Ovary (tissue), 9 donors: ENCODE results near the gene SGPL1. TPM values are rescaled to one million over a fixed set of nuclear protein-coding genes. Genes with fewer than 3 reads are reported as not detected.

Source experiments
- DNase-seq, 5 donors: peaks; one replicate each; pipeline ENCODE4 v3.0.0-alpha.2; 2019 to 2020
- H3K27ac ChIP-seq, 2 donors: fragments of 200-600 bp; one replicate each; pipeline versions ENCODE4 v1.5.1 to v1.8.0; 2019 to 2022
- H3K27me3 ChIP-seq: fragments of 200-600 bp; one replicate; pipeline ENCODE4 v1.8.0; 2022
- H3K36me3 ChIP-seq: fragments of 200-600 bp; sonication (generic); one replicate; pipeline ENCODE4 v1.5.1; 2019
- H3K4me1 ChIP-seq: one replicate; pipeline ENCODE4 v1.8.1; 2013; ENCODE audit warnings: mild to moderate bottlenecking, moderate library complexity; ENCODE audit not compliant: insufficient read depth
- H3K4me3 ChIP-seq: fragments of 200-600 bp; sonication (generic); one replicate; pipeline ENCODE4 v1.5.1; 2017
- H3K9me3 ChIP-seq, 2 donors: fragments of 200-600 bp in 1 of 2; sonication (generic) in 1 of 2; one replicate each; pipeline versions ENCODE4 v1.5.1 to v1.8.1; 2013 to 2019; ENCODE audit warnings: mild to moderate bottlenecking in 1 of 2, moderate library complexity in 1 of 2
- CTCF ChIP-seq, 3 donors: fragments of 450-650 bp in 2 of 3; fragments of 200-600 bp in 1 of 3; IDR thresholded peaks; one replicate each; pipeline versions ENCODE4 v1.5.1 to v1.8.0; 2016 to 2022; ENCODE audit warnings: antibody characterized with exemption in 3 of 3, mild to moderate bottlenecking in 1 of 3
- EP300 ChIP-seq: sonication (generic); formaldehyde crosslinking; IDR thresholded peaks from one replicate; pipeline ENCODE4 v1.6.1; 2017; ENCODE audit warnings: antibody characterized with exemption
- POLR2A ChIP-seq: fragments of 450-650 bp; IDR thresholded peaks from one replicate; pipeline ENCODE4 v1.6.1; 2017; ENCODE audit warnings: antibody characterized with exemption, mild to moderate bottlenecking, moderate library complexity
- WGBS, 3 donors: extraction: QIAGEN DNeasy Blood & Tissue Kit in 1 of 3; methylation state at CpG; one replicate each; pipeline versions ENCODE4 v1.1.5 to v1.1.7; 2013 to 2017; 5-methylcytosine and 5-hydroxymethylcytosine counted together
- intact Hi-C, 4 donors: fragments of 100-400 bp; cut with DNase I; formaldehyde crosslinking; loops; one replicate each; pipeline versions ENCODE4 v1.11.0 to v1.15.1; 2022 to 2023
- polyA plus RNA-seq, 2 donors: library from polyadenylated mRNA; stranded (reverse); fragments of 200-250 nt in 1 of 2; fragments of 350-450 nt in 1 of 2; fragmentation: Illumina TruSeq in 1 of 2; extraction: RNeasy Lipid Tissue Mini Kit (QIAGEN cat#74804) in 1 of 2; gene quantifications; one replicate each; pipeline ENCODE4 v1.2.3, GENCODE V29; 2013 to 2014
- total RNA-seq, 7 donors: library from RNA; depleted of rRNA in 2 of 7; stranded (reverse); fragments of >200 nt in 2 of 7; fragmentation: NEBNext Ultra II Directional in 3 of 7; extraction: Animal tissue kit (Norgen Biotek cat#: 25700) in 3 of 7; gene quantifications; one replicate each; pipeline versions ENCODE4 v1.1.0 to v1.2.4, GENCODE V29; 2016 to 2023
- donor health status: DM: no; HTN: no; CAD: no; lungs with moderate emphysema.
- donor health status: DM: no; HTN: no; CAD: no.
- donor health status: Bipolar disorder and iron deficiency.
- donor health status: DM: yes; HTN: yes; CAD: no.
- donor health status: DM: no; HTN: no; CAD: no.
- donor health status: DM: yes; HTN: yes; CAD: no.

The SGPL1 gene
- total and polyA plus RNA-seq, 9 donors = 8.0 to 52.6 (median 30.8) TPM

- Histone ChIP-seq H3K27me3 (no peaks in the 10 kb centered on the region), H3K4me3 (no peak overlapping the region), H3K4me1 (no peaks in the 10 kb centered on the region), H3K36me3 (no peaks in the 10 kb centered on the region), H3K27ac (no peak overlapping the region), H3K9me3 (no peaks in the 10 kb centered on the region)
- WGBS, 3 donors = 93 to 100% (median 100%) methylated on average over 1 of the region's 1 CpG
- intact Hi-C loops = no loop called here
- TF ChIP-seq POLR2A = no peak
- no peak for TF ChIP-seq EP300
- TF ChIP-seq CTCF (IDR thresholded peaks at IDR 0.05) = no peak
- no peak for DNase-seq
These were observed 8.9 kb upstream of the SGPL1 start for GRCh38 chr10:70806841-70807240.

DNA sequence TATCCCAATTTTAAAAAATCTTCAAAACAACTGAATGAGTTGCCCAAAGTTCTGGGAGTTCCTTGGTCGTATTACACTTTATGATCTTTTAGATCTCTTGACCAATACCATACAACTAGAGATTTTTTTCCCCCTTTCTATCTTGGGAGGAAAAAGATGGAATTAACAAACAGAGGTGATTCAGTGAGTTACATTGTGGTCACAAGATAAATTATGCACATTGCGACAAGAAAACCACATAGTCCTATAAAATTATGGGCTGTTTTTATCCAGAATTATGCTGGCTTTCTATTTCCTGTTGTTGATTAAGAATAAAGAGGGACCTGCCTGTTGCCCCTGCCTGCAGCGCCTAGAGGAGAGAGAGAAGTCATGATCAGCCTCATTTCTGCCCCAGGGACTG is 8.2 kb upstream of the SGPL1 start:
- Histone ChIP-seq H3K4me1 (no peaks in the 10 kb centered on the region), H3K4me3 (no peak overlapping the region), H3K36me3 (no peaks in the 10 kb centered on the region), H3K27me3 (no peaks in the 10 kb centered on the region), H3K9me3 (no peaks in the 10 kb centered on the region), H3K27ac (no peak overlapping the region)
- no peak for TF ChIP-seq POLR2A
- TF ChIP-seq CTCF (IDR thresholded peaks at IDR 0.05) = no peak
- no peak for TF ChIP-seq EP300
- no peak for DNase-seq
- intact Hi-C loops = no loop called here
- 76 to 79% (median 79%) methylated on average over 3 of the region's 3 CpGs for WGBS, 3 donors

DNA sequence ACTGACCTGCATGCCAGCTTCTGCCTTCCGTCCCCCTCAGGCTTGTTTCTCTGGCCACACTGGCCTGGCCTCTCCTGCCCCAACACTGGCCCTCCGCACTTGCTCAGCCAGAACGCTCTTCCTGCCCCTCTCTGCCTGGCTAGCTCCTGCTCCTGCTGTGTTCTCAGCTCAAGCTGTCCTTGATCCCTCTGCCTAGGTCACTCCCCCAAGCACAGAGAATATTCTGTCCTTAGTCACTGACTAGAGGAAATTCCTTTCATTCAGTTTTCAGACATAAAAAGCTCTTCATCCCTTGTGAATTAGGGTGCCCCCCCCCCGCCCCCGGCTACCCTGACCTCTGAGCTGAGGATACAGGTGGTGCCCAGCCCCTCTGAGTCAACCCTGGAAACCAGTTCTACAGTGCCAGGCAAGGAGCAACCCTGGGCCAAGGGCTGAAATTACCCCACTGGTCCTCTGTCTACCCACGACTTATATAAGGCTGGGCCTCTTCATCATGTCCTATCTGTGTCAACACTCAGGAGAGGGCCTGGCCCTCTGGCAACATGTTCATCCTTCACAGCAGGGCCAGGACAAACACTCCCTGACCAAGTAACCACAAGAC is 6.6 kb upstream of the SGPL1 start:
- no peak for DNase-seq
- no peaks in the 10 kb centered on the region for H3K4me1 ChIP-seq
- H3K27me3 ChIP-seq = no peaks in the 10 kb centered on the region
- no peaks in the 10 kb centered on the region for H3K9me3 ChIP-seq
- H3K4me3 ChIP-seq = no peak overlapping the region
- TF ChIP-seq EP300 = no peak
- TF ChIP-seq CTCF (IDR thresholded peaks at IDR 0.05) = no peak
- no peak for TF ChIP-seq POLR2A
- H3K36me3 ChIP-seq = no peaks in the 10 kb centered on the region
- 81 to 88% (median 87%) methylated on average over 6 of the region's 6 CpGs for WGBS, 3 donors
- H3K27ac ChIP-seq = no peak overlapping the region
- intact Hi-C loops = no loop called here

GRCh38 chr10:70809726-70810125 is 6.0 kb upstream of the SGPL1 start:
- 75 to 82% (median 79%) methylated on average over 2 of the region's 2 CpGs for WGBS, 3 donors
- Histone ChIP-seq H3K4me1 (no peaks in the 10 kb centered on the region), H3K36me3 (no peaks in the 10 kb centered on the region), H3K27ac (no peak overlapping the region), H3K27me3 (no peaks in the 10 kb centered on the region), H3K9me3 (no peaks in the 10 kb centered on the region), H3K4me3 (no peak overlapping the region)
- DNase-seq = no peak
- intact Hi-C loops = loop anchor here in 2 of 4 donors (5.0 to 10.0 kb wide), 2 partner anchors 68 to 75 kb away; partner anchors contain the start of gene PCBD1 (in 1 of the 2)
- no peak for TF ChIP-seq EP300
- no peak for TF ChIP-seq CTCF (IDR thresholded peaks at IDR 0.05)
- TF ChIP-seq POLR2A = no peak
